ENCODE measurements around the gene MET. TPM values are rescaled to one million over a fixed set of nuclear protein-coding genes. Genes with fewer than 3 reads are reported as not detected.
A peak's percentile ranks its signal among the peaks of the same experiment; 100 is the strongest.

MET gene
- total and polyA plus RNA-seq, 8 donors, result 2.0 to 23.5 (median 13.4) TPM

GRCh38 chr7:116704650-116705228 is 32.7 kb downstream of the MET start:
- Histone ChIP-seq H3K27ac (no peak overlapping the region), H3K9me3 (no peaks in the 10 kb centered on the region), H3K27me3 (no peaks in the 10 kb centered on the region), H3K4me3 (no peak overlapping the region), H3K36me3 (no peaks in the 10 kb centered on the region), H3K4me1 (peaks cover 7 to 16% (median 14%) of the 10 kb centered on the region in 3 donors)
- ATAC-seq (no peak), FAIRE-seq (no peak), DNase-seq (no peak)
- TF ChIP-seq CTCF (IDR thresholded peaks at IDR 0.05), result no peak
- intact Hi-C loops (cut with DNase I), result no loop called here
- WGBS, 2 donors, result 83 to 86% methylated on average over 2 of the region's 2 CpGs

GRCh38 chr7:116705419-116705818 is 33.4 kb downstream of the MET start:
- no peak for TF ChIP-seq CTCF (IDR thresholded peaks at IDR 0.05)
- no peak for DNase-seq
- H3K27me3 ChIP-seq, result no peaks in the 10 kb centered on the region
- intact Hi-C loops (cut with DNase I), result no loop called here
- FAIRE-seq, result no peak
- no peak overlapping the region for H3K27ac ChIP-seq
- peaks cover 11 to 23% (median 21%) of the 10 kb centered on the region in 3 donors for H3K4me1 ChIP-seq
- no peak overlapping the region for H3K4me3 ChIP-seq
- no peak for ATAC-seq
- H3K9me3 ChIP-seq, result no peaks in the 10 kb centered on the region
- H3K36me3 ChIP-seq, result no peaks in the 10 kb centered on the region

- DNase-seq (no peak), FAIRE-seq (no peak), ATAC-seq (peak in 1 of 4 donors; percentile 29)
- intact Hi-C loops (cut with DNase I), result no loop called here
- Histone ChIP-seq H3K27ac (no peak overlapping the region), H3K9me3 (no peaks in the 10 kb centered on the region), H3K4me1 (peaks cover 8 to 32% (median 29%) of the 10 kb centered on the region in 3 donors), H3K4me3 (no peak overlapping the region), H3K27me3 (no peaks in the 10 kb centered on the region), H3K36me3 (no peaks in the 10 kb centered on the region)
- no peak for TF ChIP-seq CTCF (IDR thresholded peaks at IDR 0.05)
- 64 to 82% methylated on average over 3 of the region's 3 CpGs for WGBS, 2 donors
These were observed 34.7 kb downstream of the MET start for GRCh38 chr7:116706668-116707126.

- Histone ChIP-seq H3K4me1 (peaks cover 8 to 34% (median 33%) of the 10 kb centered on the region in 3 donors), H3K36me3 (no peaks in the 10 kb centered on the region), H3K4me3 (no peak overlapping the region), H3K9me3 (no peaks in the 10 kb centered on the region), H3K27me3 (no peaks in the 10 kb centered on the region), H3K27ac (no peak overlapping the region)
- ATAC-seq (no peak), DNase-seq (no peak), FAIRE-seq (no peak)
- no peak for TF ChIP-seq CTCF (IDR thresholded peaks at IDR 0.05)
- 76 to 77% methylated on average over 3 of the region's 3 CpGs for WGBS, 2 donors
- intact Hi-C loops (cut with DNase I), result no loop called here
These were observed 35.3 kb downstream of the MET start for GRCh38 chr7:116707289-116707688.

GRCh38 chr7:116708248-116708647 is 36.3 kb downstream of the MET start:
- no peak for TF ChIP-seq CTCF (IDR thresholded peaks at IDR 0.05)
- no peak for ATAC-seq
- peaks cover 8 to 34% (median 33%) of the 10 kb centered on the region in 3 donors for H3K4me1 ChIP-seq
- no peak overlapping the region for H3K27ac ChIP-seq
- no peaks in the 10 kb centered on the region for H3K36me3 ChIP-seq
- no peaks in the 10 kb centered on the region for H3K27me3 ChIP-seq
- no peak for FAIRE-seq
- DNase-seq, result no peak
- 70 to 77% methylated on average over 1 of the region's 1 CpG for WGBS, 2 donors
- H3K9me3 ChIP-seq, result no peaks in the 10 kb centered on the region
- no peak overlapping the region for H3K4me3 ChIP-seq
- intact Hi-C loops (cut with DNase I), result no loop called here
